Measurements from ENCODE around the gene MRPS26. TPM values are rescaled to one million over a fixed set of nuclear protein-coding genes. Genes with fewer than 3 reads are reported as not detected.
A peak's percentile ranks its signal among the peaks of the same experiment; 100 is the strongest.

The MRPS26 gene
- total and polyA plus RNA-seq, 10 of the 15 experiments (the other 5 are each of a cell fraction or from before 2014, with no cell fraction given), result 3.9 to 95.3 (median 46.5) TPM

- H3K4me2 ChIP-seq (ENCODE audit: control insufficient read depth, insufficient read depth), result no peak overlapping the region
- FAIRE-seq, result no peak
- no TSS peak for BruUV-seq (replicated peaks)
- ChIA-PET RAD21 (ENCODE audit: unreplicated experiment) (interaction anchor here (1.2 kb wide), 1 partner anchor 139 kb away, joined by 3 read pairs; the partner anchor contains the start of gene PTPRA), POLR2A (no interaction called here), SMC1A (ENCODE audit: uncharacterized antibody, unreplicated experiment) (interaction anchor here (0.7 kb wide), 1 partner anchor 81 kb away, joined by 4 read pairs; no protein-coding TSS in a partner anchor), CTCF (interaction anchor here (1.0 to 1.2 kb wide), 2 partner anchors 72 to 298 kb away, joined by 3 to 4 read pairs; no protein-coding TSS in a partner anchor)
- no peaks in the 10 kb centered on the region for H3K79me2 ChIP-seq (ENCODE audit: control insufficient read depth, insufficient read depth, low read length)
- no peaks in the 10 kb centered on the region for H3K4me1 ChIP-seq (ENCODE audit: control insufficient read depth, insufficient read depth, low read length)
- intact Hi-C loops (cut with micrococcal nuclease; ENCODE audit: unreplicated experiment) (no loop called here), in situ Hi-C loops (cut with MboI) (no loop called here)
- no peaks in the 10 kb centered on the region for H4K20me1 ChIP-seq (ENCODE audit: control insufficient read depth, insufficient read depth)
- H3K27me3 ChIP-seq (replicated peaks in 1 of 2; ENCODE audit: control insufficient read depth in 2 of 2, insufficient read depth in 2 of 2, low read length in 1 of 2), result no peaks in the 10 kb centered on the region
- H3K36me3 ChIP-seq (ENCODE audit: control insufficient read depth in 2 of 2, insufficient read depth in 2 of 2, low read length in 1 of 2), result peaks cover 0 to 14% of the 10 kb centered on the region in 2 experiments; a peak in 3 of 4 replicates
- H3K9me3 ChIP-seq (replicated peaks; ENCODE audit: control insufficient read depth, insufficient read depth, low read length), result no peaks in the 10 kb centered on the region
- 14% methylated on average over 3 of the region's 3 CpGs for WGBS (ENCODE audit: insufficient coverage, insufficient replicate concordance, low lambda C conversion rate, missing lambda C conversion rate)
- peak; percentile 44; the same call in 2 of the 3 replicates for ATAC-seq
- no peak overlapping the region for H3K4me3 ChIP-seq
- TF ChIP-seq ATF3 (IDR thresholded peaks at IDR 0.05; ENCODE audit: borderline replicate concordance, extremely low read depth, low read depth, low read length) (no peak), ATF7 (IDR thresholded peaks at IDR 0.05; ENCODE audit: low read depth) (no peak), EED (IDR thresholded peaks at IDR 0.05; ENCODE audit: low read depth) (no peak)
- TF ChIP-seq, protein P1, sequence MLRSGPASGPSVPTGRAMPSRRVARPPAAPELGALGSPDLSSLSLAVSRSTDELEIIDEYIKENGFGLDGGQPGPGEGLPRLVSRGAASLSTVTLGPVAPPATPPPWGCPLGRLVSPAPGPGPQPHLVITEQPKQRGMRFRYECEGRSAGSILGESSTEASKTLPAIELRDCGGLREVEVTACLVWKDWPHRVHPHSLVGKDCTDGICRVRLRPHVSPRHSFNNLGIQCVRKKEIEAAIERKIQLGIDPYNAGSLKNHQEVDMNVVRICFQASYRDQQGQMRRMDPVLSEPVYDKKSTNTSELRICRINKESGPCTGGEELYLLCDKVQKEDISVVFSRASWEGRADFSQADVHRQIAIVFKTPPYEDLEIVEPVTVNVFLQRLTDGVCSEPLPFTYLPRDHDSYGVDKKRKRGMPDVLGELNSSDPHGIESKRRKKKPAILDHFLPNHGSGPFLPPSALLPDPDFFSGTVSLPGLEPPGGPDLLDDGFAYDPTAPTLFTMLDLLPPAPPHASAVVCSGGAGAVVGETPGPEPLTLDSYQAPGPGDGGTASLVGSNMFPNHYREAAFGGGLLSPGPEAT (IDR thresholded peaks at IDR 0.05; ENCODE audit: low read depth), result no peak
- H3K9ac ChIP-seq (ENCODE audit: control insufficient read depth, insufficient read depth, low read length), result no peak overlapping the region
- H2AFZ ChIP-seq (ENCODE audit: control insufficient read depth, low read depth, low read length), result no peak overlapping the region
- no peak for DNase-seq (ENCODE audit: low read depth, low spot score)
- H3K27ac ChIP-seq (ENCODE audit: control insufficient read depth, insufficient read depth), result no peak overlapping the region
These were observed 34.1 kb upstream of the MRPS26 start for GRCh38 chr20:3011752-3012151.

DNA sequence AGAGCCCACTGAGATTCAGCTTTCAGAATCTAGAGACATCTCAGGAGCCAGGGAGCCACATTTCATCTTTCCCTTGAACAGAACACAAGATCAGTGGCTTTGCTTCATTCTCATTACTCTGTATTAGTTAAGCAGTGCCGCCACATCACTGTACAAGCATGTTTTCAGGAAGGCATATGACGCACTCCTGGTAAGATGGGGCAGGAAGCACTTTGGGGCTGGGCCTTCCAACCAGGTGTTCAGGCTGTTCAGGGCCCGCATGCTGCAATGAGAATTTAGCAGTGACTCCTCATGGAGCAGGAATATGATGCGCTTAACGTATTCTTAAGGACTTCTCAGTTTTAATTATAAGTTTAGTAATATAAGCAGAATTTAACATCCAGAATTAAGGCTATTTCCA, 32.1 kb upstream of the MRPS26 start:
- H3K9ac ChIP-seq (ENCODE audit: control insufficient read depth, insufficient read depth, low read length), result no peak overlapping the region
- no peak for ATAC-seq
- no peak overlapping the region for H3K4me3 ChIP-seq
- FAIRE-seq, result no peak
- CTCF ChIA-PET, result no interaction called here
- DNase-seq (ENCODE audit: low read depth, low spot score), result no peak
- no peak overlapping the region for H2AFZ ChIP-seq (ENCODE audit: control insufficient read depth, low read depth, low read length)
- no peaks in the 10 kb centered on the region for H3K27me3 ChIP-seq (replicated peaks in 1 of 2; ENCODE audit: control insufficient read depth in 2 of 2, insufficient read depth in 2 of 2, low read length in 1 of 2)
- SMC1A ChIA-PET (ENCODE audit: uncharacterized antibody, unreplicated experiment), result no interaction called here
- no peaks in the 10 kb centered on the region for H3K4me1 ChIP-seq (ENCODE audit: control insufficient read depth, insufficient read depth, low read length)
- WGBS (ENCODE audit: insufficient coverage, insufficient replicate concordance, low lambda C conversion rate, missing lambda C conversion rate), result 96% methylated on average over 5 of the region's 5 CpGs
- in situ Hi-C loops (cut with MboI) (no loop called here), intact Hi-C loops (cut with micrococcal nuclease; ENCODE audit: unreplicated experiment) (no loop called here)
- no peaks in the 10 kb centered on the region for H3K9me3 ChIP-seq (replicated peaks; ENCODE audit: control insufficient read depth, insufficient read depth, low read length)
- RAD21 ChIA-PET (ENCODE audit: unreplicated experiment), result no interaction called here
- peaks cover 0 to 16% of the 10 kb centered on the region in 2 experiments for H3K36me3 ChIP-seq (ENCODE audit: control insufficient read depth in 2 of 2, insufficient read depth in 2 of 2, low read length in 1 of 2)
- no peak overlapping the region for H3K4me2 ChIP-seq (ENCODE audit: control insufficient read depth, insufficient read depth)
- no TSS peak for BruUV-seq (replicated peaks)
- H3K27ac ChIP-seq (ENCODE audit: control insufficient read depth, insufficient read depth), result no peak overlapping the region
- H4K20me1 ChIP-seq (ENCODE audit: control insufficient read depth, insufficient read depth), result no peaks in the 10 kb centered on the region
- POLR2A ChIA-PET, result interaction anchor here (0.6 kb wide), 1 partner anchor 880 kb away, joined by 4 read pairs; no protein-coding TSS in a partner anchor
- H3K79me2 ChIP-seq (ENCODE audit: control insufficient read depth, insufficient read depth, low read length), result no peaks in the 10 kb centered on the region
- no peak for TF ChIP-seq PKNOX1 (IDR thresholded peaks at IDR 0.05)
- no peak for TF ChIP-seq PAX8 (IDR thresholded peaks at IDR 0.05)
- TF ChIP-seq POU2F2 (IDR thresholded peaks at IDR 0.05; ENCODE audit: borderline replicate concordance, low read depth, low read length), result no peak
- TF ChIP-seq SUPT20H (IDR thresholded peaks at IDR 0.05; ENCODE audit: borderline replicate concordance, control insufficient read depth, low read depth, low read length), result no peak
- no peak for TF ChIP-seq RAD51 (IDR thresholded peaks at IDR 0.05)
- no peak for TF ChIP-seq NR2F1 (conservative IDR thresholded peaks at IDR 0.05)
- no peak for TF ChIP-seq ZBTB4 (CRISPR knock-in tag; IDR thresholded peaks at IDR 0.05)

Data from GM12878 (cell line).